GM23338 (cell line): ENCODE measurements around the gene REG3A. TPM values are rescaled to one million over a fixed set of nuclear protein-coding genes. Genes with fewer than 3 reads are reported as not detected.

Experiments used
- ATAC-seq: fragments of 200-7000 bp; cut with Tn5 transposase; 3 replicates; pipeline ENCODE4 v1.9.1; 2020
- DNase-seq: peaks from one replicate; pipeline ENCODE4 v3.0.0-alpha.2; 2015; ENCODE audit warnings: low spot score
- H2AFZ ChIP-seq: fragments of 200-600 bp; sonication (generic); 2 replicates; pipeline ENCODE4 v1.8.0; 2016; ENCODE audit warnings: antibody characterized with exemption, mild to moderate bottlenecking, moderate library complexity
- H3F3A ChIP-seq: fragments of 200-600 bp; sonication (generic); replicated peaks from 2 replicates; pipeline ENCODE4 v1.8.0; 2017; ENCODE audit warnings: antibody characterized with exemption, mixed run types, low read depth
- H3K27ac ChIP-seq: fragments of 200-600 bp; sonication (generic); 2 replicates; pipeline ENCODE4 v1.6.1; 2016; ENCODE audit warnings: low read depth
- H3K27me3 ChIP-seq: fragments of 200-600 bp; sonication (generic); 2 replicates; pipeline ENCODE4 v1.8.0; 2016; ENCODE audit warnings: mild to moderate bottlenecking, mixed run types, moderate library complexity; ENCODE audit not compliant: insufficient read depth
- H3K36me3 ChIP-seq: fragments of 200-600 bp; sonication (generic); 2 replicates; pipeline ENCODE4 v1.8.0; 2016; ENCODE audit warnings: mild to moderate bottlenecking; ENCODE audit not compliant: insufficient read depth
- H3K4me1 ChIP-seq: fragments of 200-600 bp; sonication (generic); 2 replicates; pipeline ENCODE4 v1.8.0; 2016; ENCODE audit warnings: mild to moderate bottlenecking, moderate library complexity; ENCODE audit not compliant: insufficient read depth
- H3K4me2 ChIP-seq: fragments of 200-600 bp; sonication (generic); 2 replicates; pipeline ENCODE4 v1.7.1; 2017; ENCODE audit warnings: mixed run types
- H3K4me3 ChIP-seq: fragments of 200-600 bp; sonication (generic); 2 replicates; pipeline ENCODE4 v1.6.1; 2016; ENCODE audit warnings: mixed run types
- H3K79me2 ChIP-seq: fragments of 200-600 bp; sonication (generic); replicated peaks from 2 replicates; pipeline ENCODE4 v1.8.0; 2017; ENCODE audit warnings: mild to moderate bottlenecking; ENCODE audit not compliant: insufficient read depth
- H3K9me2 ChIP-seq: fragments of 200-600 bp; sonication (generic); 2 replicates; pipeline ENCODE4 v1.8.0; 2017; ENCODE audit not compliant: insufficient read depth
- H4K20me1 ChIP-seq: fragments of 200-600 bp; sonication (generic); replicated peaks from 2 replicates; pipeline ENCODE4 v1.8.0; 2017; ENCODE audit warnings: mild to moderate bottlenecking; ENCODE audit not compliant: insufficient read depth
- H3K27ac Mint-ChIP-seq: 2 replicates; pipeline ENCODE4 v1.8.0; 2020; ENCODE audit warnings: inconsistent platforms, mild to moderate bottlenecking, moderate library complexity, mixed read lengths
- H3K27me3 Mint-ChIP-seq: 3 replicates; pipeline ENCODE4 v1.8.0; 2022; ENCODE audit warnings: low read depth, mild to moderate bottlenecking, moderate library complexity, mixed read lengths, inconsistent platforms; ENCODE audit not compliant: insufficient read depth, poor library complexity
- H3K36me3 Mint-ChIP-seq: 3 replicates; pipeline ENCODE4 v1.8.0; 2021; ENCODE audit warnings: low read depth, mild to moderate bottlenecking, inconsistent platforms, moderate library complexity, mixed read lengths
- H3K4me1 Mint-ChIP-seq: 3 replicates; pipeline ENCODE4 v1.8.0; 2020; ENCODE audit warnings: mild to moderate bottlenecking, inconsistent platforms, mixed read lengths
- H3K4me3 Mint-ChIP-seq: 3 replicates; pipeline ENCODE4 v1.8.0; 2021; ENCODE audit warnings: moderate library complexity, mild to moderate bottlenecking, inconsistent platforms, mixed read lengths
- H3K9me3 Mint-ChIP-seq: 3 replicates; pipeline ENCODE4 v1.8.0; 2020; ENCODE audit warnings: moderate library complexity, mild to moderate bottlenecking, inconsistent platforms, mixed read lengths
- CREB1 ChIP-seq: fragments of 250-450 bp; sonication (Bioruptor Pico); IDR thresholded peaks from 2 replicates; pipeline ENCODE4 v1.5.0; 2020; ENCODE audit warnings: low read depth, mild to moderate bottlenecking, moderate library complexity
- CTCF ChIP-seq, 2 experiments: fragments of 200-600 bp in 1 of 2; sonication (generic) in 1 of 2; conservative IDR thresholded peaks; 2 replicates each; pipeline versions ENCODE4 v1.5.1 to v1.6.1; 2016 to 2017; ENCODE audit warnings: antibody characterized with exemption in 2 of 2, low read depth in 2 of 2, mild to moderate bottlenecking in 2 of 2, moderate library complexity in 1 of 2
- ETS1 ChIP-seq: IDR thresholded peaks from 2 replicates; pipeline ENCODE4 v1.6.1; 2016; ENCODE audit warnings: antibody characterized with exemption
- EZH2 ChIP-seq: fragments of 200-600 bp; sonication (generic); IDR thresholded peaks from one replicate; pipeline ENCODE4 v1.8.0; 2017; ENCODE audit warnings: antibody characterized with exemption, mild to moderate bottlenecking, low read depth; ENCODE audit not compliant: unreplicated experiment
- EZH2phosphoT487 ChIP-seq: fragments of 200-600 bp; sonication (generic); IDR thresholded peaks from one replicate; pipeline ENCODE4 v1.8.1; 2018; ENCODE audit warnings: antibody characterized with exemption; ENCODE audit not compliant: unreplicated experiment
- JUNB ChIP-seq: IDR thresholded peaks from one replicate; pipeline ENCODE4 v1.6.1; 2016; ENCODE audit warnings: antibody characterized with exemption; ENCODE audit not compliant: unreplicated experiment
- NANOG ChIP-seq: IDR thresholded peaks from 2 replicates; pipeline ENCODE4 v1.6.1; 2016; ENCODE audit warnings: antibody characterized with exemption, borderline replicate concordance
- POLR2AphosphoS5 ChIP-seq: IDR thresholded peaks from 2 replicates; pipeline ENCODE4 v1.6.1; 2016; ENCODE audit warnings: antibody characterized with exemption, low read depth
- STAT1 ChIP-seq: IDR thresholded peaks from one replicate; pipeline ENCODE4 v1.6.1; 2016; ENCODE audit warnings: antibody characterized with exemption; ENCODE audit not compliant: unreplicated experiment
- ZNF114 ChIP-seq: fragments of 250-450 bp; sonication (Bioruptor Pico); IDR thresholded peaks from 2 replicates; pipeline ENCODE4 v1.5.0; 2020; ENCODE audit warnings: mild to moderate bottlenecking, moderate library complexity
- ZNF331 ChIP-seq: fragments of 250-450 bp; sonication (Bioruptor Pico); IDR thresholded peaks from 2 replicates; pipeline ENCODE4 v1.5.0; 2020; ENCODE audit warnings: low read depth, mild to moderate bottlenecking, moderate library complexity
- ZNF462 ChIP-seq: fragments of 250-450 bp; sonication (Bioruptor Pico); IDR thresholded peaks from 2 replicates; pipeline ENCODE4 v1.5.0; 2020; ENCODE audit warnings: mild to moderate bottlenecking, moderate library complexity
- polyA plus RNA-seq: library from polyadenylated mRNA; unstranded; fragments of >200 nt; fragmentation: Nextera tagmentation; extraction: Ambion mirVana; gene quantifications from 2 replicates; pipeline ENCODE4 v1.2.1, GENCODE V29; 2016
- total RNA-seq: library from RNA; depleted of rRNA; stranded (reverse); fragments of >200 nt; shearing (Covaris generic); gene quantifications from 2 replicates; pipeline ENCODE4 v1.2.3, GENCODE V29; 2014
- TF ChIP-seq, protein P1 (sequence below): IDR thresholded peaks from one replicate; pipeline ENCODE4 v1.6.1; 2018; ENCODE audit warnings: antibody characterized with exemption; ENCODE audit not compliant: unreplicated experiment

REG3A gene
- total and polyA plus RNA-seq, 2 experiments from 2014 or later = not detected

- no peaks in the 10 kb centered on the region for H3K27me3 ChIP-seq
- Mint-ChIP-seq H3K4me3 (no peak overlapping the region), H3K27ac (no peak overlapping the region), H3K9me3 (peaks cover 17% of the 10 kb centered on the region; the same call in 2 of the 3 replicates), H3K4me1 (no peaks in the 10 kb centered on the region; the same call in 2 of the 3 replicates), H3K36me3 (peaks cover 14% of the 10 kb centered on the region; the same call in 2 of the 3 replicates), H3K27me3 (no peaks in the 10 kb centered on the region)
- no peaks in the 10 kb centered on the region for H3K4me1 ChIP-seq
- TF ChIP-seq, protein P1, sequence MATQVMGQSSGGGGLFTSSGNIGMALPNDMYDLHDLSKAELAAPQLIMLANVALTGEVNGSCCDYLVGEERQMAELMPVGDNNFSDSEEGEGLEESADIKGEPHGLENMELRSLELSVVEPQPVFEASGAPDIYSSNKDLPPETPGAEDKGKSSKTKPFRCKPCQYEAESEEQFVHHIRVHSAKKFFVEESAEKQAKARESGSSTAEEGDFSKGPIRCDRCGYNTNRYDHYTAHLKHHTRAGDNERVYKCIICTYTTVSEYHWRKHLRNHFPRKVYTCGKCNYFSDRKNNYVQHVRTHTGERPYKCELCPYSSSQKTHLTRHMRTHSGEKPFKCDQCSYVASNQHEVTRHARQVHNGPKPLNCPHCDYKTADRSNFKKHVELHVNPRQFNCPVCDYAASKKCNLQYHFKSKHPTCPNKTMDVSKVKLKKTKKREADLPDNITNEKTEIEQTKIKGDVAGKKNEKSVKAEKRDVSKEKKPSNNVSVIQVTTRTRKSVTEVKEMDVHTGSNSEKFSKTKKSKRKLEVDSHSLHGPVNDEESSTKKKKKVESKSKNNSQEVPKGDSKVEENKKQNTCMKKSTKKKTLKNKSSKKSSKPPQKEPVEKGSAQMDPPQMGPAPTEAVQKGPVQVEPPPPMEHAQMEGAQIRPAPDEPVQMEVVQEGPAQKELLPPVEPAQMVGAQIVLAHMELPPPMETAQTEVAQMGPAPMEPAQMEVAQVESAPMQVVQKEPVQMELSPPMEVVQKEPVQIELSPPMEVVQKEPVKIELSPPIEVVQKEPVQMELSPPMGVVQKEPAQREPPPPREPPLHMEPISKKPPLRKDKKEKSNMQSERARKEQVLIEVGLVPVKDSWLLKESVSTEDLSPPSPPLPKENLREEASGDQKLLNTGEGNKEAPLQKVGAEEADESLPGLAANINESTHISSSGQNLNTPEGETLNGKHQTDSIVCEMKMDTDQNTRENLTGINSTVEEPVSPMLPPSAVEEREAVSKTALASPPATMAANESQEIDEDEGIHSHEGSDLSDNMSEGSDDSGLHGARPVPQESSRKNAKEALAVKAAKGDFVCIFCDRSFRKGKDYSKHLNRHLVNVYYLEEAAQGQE = no peak
- TF ChIP-seq CTCF (conservative IDR thresholded peaks at IDR 0.05; ENCODE audit: low read depth in 2 of 2) (no peak), POLR2AphosphoS5 (no peak), CREB1 (CRISPR knock-in tag) (no peak), EZH2phosphoT487 (no peak), ETS1 (no peak), NANOG (no peak), EZH2 (no peak), ZNF331 (no peak), JUNB (no peak), ZNF462 (CRISPR knock-in tag) (no peak), STAT1 (no peak), ZNF114 (CRISPR knock-in tag) (no peak)
- no peak overlapping the region for H3K4me2 ChIP-seq
- H3K4me3 ChIP-seq = no peak overlapping the region
- DNase-seq (no peak), ATAC-seq (no peak)
- no peak overlapping the region for H2AFZ ChIP-seq
- H3K79me2 ChIP-seq = no peaks in the 10 kb centered on the region
- H3F3A ChIP-seq = no peaks in the 10 kb centered on the region
- no peaks in the 10 kb centered on the region for H4K20me1 ChIP-seq
- H3K9me2 ChIP-seq = peaks cover 12% of the 10 kb centered on the region
- no peaks in the 10 kb centered on the region for H3K36me3 ChIP-seq
- no peak overlapping the region for H3K27ac ChIP-seq
These were observed 18.6 kb upstream of the REG3A start for GRCh38 chr2:79178076-79178674.
